H54 (cell line): ENCODE results near the gene GXYLT1.
"Not testable (repeated sequence)": the region's sequence is repeated elsewhere in the genome, so short reads cannot be mapped to it uniquely, and the experiment has no call there.

Experiments used
- DNase-seq: peaks from one replicate; pipeline ENCODE4 v3.0.0; 2011; ENCODE audit warnings: low spot score, mixed read lengths; ENCODE audit not compliant: insufficient read length
- FAIRE-seq: peaks from 3 replicates; lab custom pipeline; 2011; peaks lifted over from hg19 to GRCh38; lab: Jason Lieb, UNC
- POLR2A ChIP-seq: IDR thresholded peaks from 2 replicates; pipeline ENCODE4 v1.6.1; 2011; ENCODE audit warnings: low read depth, mild to moderate bottlenecking, low read length

GXYLT1 gene, protein sequence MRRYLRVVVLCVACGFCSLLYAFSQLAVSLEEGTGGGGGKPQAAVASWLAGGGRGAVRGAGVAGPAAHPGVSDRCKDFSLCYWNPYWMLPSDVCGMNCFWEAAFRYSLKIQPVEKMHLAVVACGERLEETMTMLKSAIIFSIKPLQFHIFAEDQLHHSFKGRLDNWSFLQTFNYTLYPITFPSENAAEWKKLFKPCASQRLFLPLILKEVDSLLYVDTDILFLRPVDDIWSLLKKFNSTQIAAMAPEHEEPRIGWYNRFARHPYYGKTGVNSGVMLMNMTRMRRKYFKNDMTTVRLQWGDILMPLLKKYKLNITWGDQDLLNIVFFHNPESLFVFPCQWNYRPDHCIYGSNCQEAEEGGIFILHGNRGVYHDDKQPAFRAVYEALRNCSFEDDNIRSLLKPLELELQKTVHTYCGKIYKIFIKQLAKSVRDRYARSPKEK

DNA sequence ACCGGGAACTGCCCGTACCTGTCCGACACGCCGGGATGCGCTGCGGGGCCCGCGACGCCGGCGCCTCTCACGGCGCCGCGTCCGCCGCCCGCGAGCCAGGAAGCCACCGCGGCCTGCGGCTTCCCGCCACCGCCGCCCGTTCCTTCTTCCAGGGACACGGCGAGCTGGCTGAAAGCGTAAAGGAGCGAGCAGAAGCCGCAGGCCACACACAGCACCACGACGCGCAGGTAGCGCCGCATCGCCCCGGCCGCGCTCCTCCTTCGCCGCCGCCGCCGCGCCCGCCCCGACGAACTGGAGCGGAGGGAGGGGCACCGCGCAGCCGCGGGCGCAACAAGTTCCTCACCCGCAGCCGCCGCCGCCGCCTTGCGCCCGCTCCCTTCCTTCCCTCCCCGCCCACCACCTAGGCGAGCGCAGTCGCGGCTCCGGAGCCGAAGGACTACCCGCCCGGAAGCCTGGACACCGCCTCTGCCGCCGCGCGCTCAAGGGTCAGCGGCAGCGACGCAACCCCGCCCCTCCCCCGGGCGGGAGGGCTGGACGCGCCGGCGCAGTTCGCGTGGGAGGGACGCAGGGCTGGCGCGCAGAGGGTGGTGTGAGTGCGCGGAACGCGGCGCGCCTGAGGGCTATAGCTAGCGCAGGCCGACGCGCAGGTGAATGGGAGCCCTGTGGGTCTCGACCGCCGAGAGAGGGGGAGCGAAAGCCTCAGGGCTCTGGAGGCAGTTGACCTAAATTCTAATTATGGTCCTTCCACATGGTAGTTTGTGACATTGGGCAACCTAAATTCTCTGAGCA lies at the start of gene GXYLT1:
TSS of gene GXYLT1 (minus strand) at position 467 of the 789 bp plus-strand sequence. CDS start at position 239, 228 bp downstream.
- FAIRE-seq = peak; percentile 86
- DNase-seq = peak; percentile 88
- TF ChIP-seq POLR2A = peak; percentile 65; the same call in 1 of the 2 replicates

- no peak for TF ChIP-seq POLR2A
- FAIRE-seq = no peak
- DNase-seq = no peak
These were observed 48.0 kb upstream of the GXYLT1 start for GRCh38 chr12:42192686-42193085.

DNA sequence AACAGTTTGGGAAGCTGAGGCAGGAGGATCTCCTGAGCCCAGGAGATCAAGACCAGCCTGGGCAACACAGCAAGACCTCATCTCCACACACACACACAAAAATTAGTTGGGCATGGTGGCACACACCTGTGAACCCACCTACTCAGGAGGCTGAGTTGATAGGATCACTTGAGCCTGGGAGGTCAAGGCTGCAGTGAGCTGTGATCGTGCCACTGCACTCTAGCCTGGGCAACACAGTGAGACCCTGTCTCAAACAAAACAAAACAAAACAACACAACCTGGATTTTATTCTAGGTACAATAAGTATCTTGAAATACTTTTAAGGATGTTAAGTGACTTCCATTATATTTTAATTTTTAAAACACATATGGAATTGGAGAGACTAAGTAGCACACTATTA lies 47.6 kb upstream of the GXYLT1 start:
- TF ChIP-seq POLR2A = no peak
- FAIRE-seq (no peak), DNase-seq (no peak)

- TF ChIP-seq POLR2A = no peak
- FAIRE-seq (no peak), DNase-seq (no peak)
These were observed 45.7 kb upstream of the GXYLT1 start for GRCh38 chr12:42190376-42190775.

DNA sequence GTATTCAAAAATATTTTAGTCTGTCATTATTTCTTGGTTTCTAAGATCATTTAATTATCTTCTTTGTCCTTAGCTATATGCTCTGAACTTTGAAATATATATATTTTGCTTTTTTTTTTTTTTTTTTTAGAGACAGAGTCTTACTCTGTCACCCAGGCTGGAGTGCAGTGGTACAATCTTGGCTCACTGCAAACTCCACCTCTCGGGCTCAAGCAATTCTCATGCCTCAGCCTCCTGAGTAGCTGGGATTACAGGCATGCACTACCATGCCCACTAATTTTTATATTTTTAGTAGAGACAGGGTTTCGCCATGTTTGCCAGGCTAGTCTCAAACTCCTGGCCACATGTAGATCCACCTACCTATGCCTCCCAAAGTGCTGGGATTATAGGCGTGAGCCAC lies 43.6 kb upstream of the GXYLT1 start:
- not testable (repeated sequence) for FAIRE-seq, DNase-seq

DNA sequence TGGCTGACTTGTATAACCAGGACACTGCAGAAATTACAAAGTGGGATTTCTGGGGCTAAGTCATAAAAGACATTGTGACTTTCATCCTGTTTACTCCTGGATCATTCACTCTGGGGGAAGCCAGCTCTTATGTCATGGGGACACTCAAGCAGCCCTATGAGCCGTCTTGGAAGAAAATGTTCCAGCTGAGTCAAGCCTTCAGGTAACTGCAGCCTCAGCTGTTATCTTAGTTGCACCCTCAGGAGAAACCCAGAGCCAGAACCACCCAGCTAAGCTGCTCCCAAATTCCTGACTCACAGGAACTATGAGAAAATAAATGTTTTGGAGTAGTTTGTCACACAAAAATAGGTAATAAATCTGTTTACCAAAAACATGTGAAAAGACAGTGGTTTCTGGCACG lies 43.1 kb upstream of the GXYLT1 start:
- DNase-seq (no peak), FAIRE-seq (no peak)
- TF ChIP-seq POLR2A = no peak

GRCh38 chr12:42186793-42187192 lies 42.1 kb upstream of the GXYLT1 start:
- FAIRE-seq = no peak
- TF ChIP-seq POLR2A = no peak

GRCh38 chr12:42182394-42182793 lies 37.7 kb upstream of the GXYLT1 start:
- no peak for FAIRE-seq
- no peak for DNase-seq
- TF ChIP-seq POLR2A = no peak

More at GRCh38 chr12:42186793-42187192, 42.1 kb upstream of the GXYLT1 start:
- no peak for DNase-seq

GRCh38 chr12:42180990-42181596 lies 36.4 kb upstream of the GXYLT1 start:
- FAIRE-seq (peak; percentile 60), DNase-seq (no peak)
- no peak for TF ChIP-seq POLR2A

GRCh38 chr12:42178101-42178500 lies 33.4 kb upstream of the GXYLT1 start:
- DNase-seq = no peak
- no peak for FAIRE-seq
- TF ChIP-seq POLR2A = no peak

- FAIRE-seq = peak; percentile 52
These were observed 30.3 kb upstream of the GXYLT1 start for GRCh38 chr12:42174978-42175377.

GRCh38 chr12:42173961-42174521 lies 29.4 kb upstream of the GXYLT1 start:
- no peak for FAIRE-seq
- no peak for TF ChIP-seq POLR2A

More at GRCh38 chr12:42174978-42175377, 30.3 kb upstream of the GXYLT1 start:
- no peak for DNase-seq
- no peak for TF ChIP-seq POLR2A

DNA sequence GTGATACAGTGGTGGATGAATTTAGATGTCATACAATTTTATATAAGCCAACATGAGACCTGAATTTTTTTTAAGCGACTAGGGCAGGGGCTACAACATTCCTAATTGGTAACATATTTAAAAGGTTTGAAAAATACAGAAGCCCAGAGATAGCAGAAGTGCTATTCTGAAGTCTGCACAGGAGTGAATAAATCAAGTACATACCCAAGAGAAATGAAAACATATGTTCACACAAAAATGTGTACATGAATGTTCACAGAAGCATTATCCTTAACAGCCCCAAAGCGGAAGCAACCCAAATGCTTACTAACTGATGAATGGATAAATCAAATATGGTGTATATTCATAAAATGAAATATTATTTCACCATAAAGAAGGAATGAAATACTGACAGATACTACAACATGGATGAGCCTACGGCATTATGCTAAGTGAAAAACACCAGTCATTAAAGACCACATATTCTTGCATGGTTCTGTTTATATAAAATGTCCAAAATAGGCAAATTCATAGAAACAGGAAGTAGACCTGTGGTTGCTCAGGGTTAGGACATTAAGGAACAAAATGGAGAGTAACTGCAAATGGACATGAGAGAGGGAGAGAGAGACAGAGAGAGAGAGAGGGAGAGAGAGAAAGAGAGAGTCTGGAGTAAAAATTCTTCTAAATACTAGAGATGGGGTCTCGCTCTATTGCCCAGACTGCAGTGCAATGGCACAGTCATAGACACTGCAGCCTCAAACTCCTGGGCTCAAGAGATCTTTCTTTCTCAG lies 28.0 kb upstream of the GXYLT1 start:
- no peak for FAIRE-seq
- no peak for TF ChIP-seq POLR2A
- DNase-seq = no peak

More at GRCh38 chr12:42173961-42174521, 29.4 kb upstream of the GXYLT1 start:
- DNase-seq = no peak
